HCEC 1CT (cell line): ENCODE results near the gene COG1.

Experiments
- DNase-seq: peaks from one replicate; pipeline ENCODE4 v3.0.0-alpha.2; 2017

Gene COG1

GRCh38 chr17:73201215-73202069 is 8.6 kb downstream of the COG1 start:
- no peak for DNase-seq

DNA sequence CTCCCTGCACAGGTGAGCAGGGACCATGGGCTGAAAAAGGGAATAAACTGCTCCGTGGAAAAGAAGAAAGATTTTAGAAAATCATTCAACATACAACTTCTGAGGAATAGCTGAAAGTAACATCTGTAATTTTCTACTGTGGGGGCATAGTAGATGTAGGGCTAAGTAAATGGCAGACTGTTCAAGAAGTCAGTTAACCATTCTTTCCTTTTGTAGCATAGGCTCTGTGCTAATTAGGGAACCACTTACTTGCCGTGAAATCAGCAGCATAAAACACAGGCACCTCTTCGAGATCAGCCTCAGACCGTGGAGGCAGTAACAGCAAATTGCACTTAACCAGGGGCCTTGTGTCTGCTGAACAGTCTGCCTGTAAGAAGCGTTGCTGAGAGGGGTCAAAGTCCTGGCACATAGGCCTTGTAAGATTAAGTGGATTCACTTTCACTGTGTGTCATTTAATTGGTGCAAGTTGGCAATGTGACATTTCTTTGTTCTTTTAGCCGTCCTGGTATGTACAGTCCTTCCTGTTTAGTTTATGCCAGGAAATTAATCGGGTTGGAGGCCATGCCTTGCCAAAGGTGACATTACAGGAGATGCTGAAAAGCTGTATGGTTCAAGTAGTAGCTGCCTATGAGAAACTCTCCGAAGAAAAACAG is 10.4 kb downstream of the COG1 start:
- DNase-seq = no peak

- DNase-seq = no peak
Observed at GRCh38 chr17:73203788-73204479, 11.1 kb downstream of the COG1 start.

DNA sequence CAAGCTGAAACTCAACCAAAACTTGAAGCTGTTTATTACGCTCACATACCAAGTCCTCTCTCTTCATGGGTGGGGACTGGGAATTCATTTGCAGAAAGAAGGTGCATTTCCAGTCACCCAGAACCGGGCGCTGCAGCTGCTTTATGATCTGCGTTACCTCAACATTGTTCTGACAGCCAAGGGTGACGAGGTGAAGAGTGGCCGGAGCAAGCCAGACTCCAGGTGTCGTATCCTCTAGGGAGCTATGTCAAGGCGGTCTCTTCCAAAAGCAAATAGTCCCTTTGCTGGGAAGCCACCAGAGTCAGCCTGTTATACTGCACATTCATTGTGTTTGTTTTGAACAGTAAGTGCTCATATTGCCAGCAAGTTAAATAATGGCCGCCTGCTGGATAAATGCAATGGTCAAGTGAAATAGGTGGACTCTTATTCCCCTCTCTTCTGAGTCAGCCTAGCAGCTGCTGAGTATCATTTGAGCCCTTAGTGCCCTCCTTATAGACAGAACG is 12.7 kb downstream of the COG1 start:
- DNase-seq = no peak

- no peak for DNase-seq
Observed at GRCh38 chr17:73208139-73208827, 15.4 kb downstream of the COG1 start.

DNA sequence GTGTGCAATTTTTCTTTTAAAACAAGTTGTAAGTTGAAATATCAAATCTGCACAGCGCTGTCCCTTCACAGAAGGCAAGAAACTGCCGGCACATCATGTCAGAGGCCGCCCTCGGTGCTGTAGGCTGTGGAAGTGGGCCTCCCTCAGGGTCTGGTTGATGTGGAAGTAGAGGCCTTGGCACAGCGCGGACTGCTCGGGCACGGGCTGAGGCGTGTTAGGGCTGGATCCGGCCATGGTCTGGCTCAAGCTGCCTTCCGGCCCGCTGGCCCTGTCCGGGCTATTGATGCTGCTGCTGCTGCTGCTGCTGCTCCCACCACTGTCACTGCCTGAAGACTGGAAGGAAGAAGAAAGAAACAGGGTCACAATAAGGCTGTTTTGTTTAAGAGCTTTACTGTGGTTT is 16.6 kb downstream of the COG1 start:
- DNase-seq = no peak

DNA sequence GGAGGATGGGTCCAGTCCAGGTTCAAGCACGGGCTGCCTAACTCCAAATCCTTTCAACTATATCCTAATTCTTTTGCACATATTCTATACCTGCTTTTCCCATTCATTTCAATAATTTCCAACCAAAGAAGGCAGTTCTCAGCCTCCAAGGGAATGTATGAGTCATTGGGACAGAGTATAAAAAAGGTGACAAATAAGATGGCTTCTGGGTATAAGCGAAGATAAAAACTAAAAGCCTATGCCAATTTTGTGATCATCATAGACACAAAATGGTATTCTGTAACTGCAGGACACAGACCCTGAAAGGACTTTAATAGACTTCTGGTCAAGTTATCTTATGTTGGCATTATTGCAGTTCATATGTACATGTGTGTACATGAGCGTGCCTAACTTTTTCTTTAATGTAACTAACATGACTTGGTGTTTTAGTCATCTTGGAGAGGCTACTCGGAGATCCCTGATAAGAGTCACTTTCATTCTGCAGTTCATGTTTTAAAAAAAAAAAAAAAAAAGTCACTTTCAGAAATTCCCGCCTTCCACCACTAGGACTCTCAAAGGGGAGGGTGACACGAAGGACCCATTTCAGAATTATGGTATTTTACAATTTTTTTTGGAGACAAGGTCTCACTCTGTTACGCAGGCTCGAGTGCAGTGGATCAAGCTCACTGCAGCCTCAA is 17.3 kb downstream of the COG1 start:
- no peak for DNase-seq

GRCh38 chr17:73211745-73212144 is 18.9 kb downstream of the COG1 start:
- no peak for DNase-seq

GRCh38 chr17:73214008-73214407 is 21.2 kb downstream of the COG1 start:
- DNase-seq = no peak

GRCh38 chr17:73214851-73215250 is 22.0 kb downstream of the COG1 start:
- DNase-seq = no peak

GRCh38 chr17:73215447-73215846 is 22.6 kb downstream of the COG1 start:
- DNase-seq = no peak

GRCh38 chr17:73223626-73224230 is 30.9 kb downstream of the COG1 start:
- DNase-seq = no peak

DNA sequence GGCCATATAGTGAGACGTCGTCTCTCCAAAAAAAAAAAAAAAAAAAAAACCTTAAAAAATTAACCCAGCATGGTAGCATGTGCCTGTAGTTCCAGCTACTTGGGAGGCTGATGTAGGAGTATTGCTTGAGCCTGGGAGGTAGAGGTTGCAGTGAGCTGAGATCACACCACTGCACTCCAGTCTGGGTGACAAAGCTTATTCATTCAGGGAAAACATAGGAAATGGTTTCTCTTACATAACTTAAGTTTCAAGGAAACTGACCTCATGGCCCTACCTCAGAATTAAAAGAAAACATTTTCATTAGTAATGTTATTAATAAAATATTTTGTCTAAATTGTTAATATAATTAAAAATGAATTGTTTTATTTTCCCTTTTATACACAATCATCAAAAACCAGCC is 31.4 kb downstream of the COG1 start:
- no peak for DNase-seq

- no peak for DNase-seq
Observed at GRCh38 chr17:73224663-73225305, 31.9 kb downstream of the COG1 start.

DNA sequence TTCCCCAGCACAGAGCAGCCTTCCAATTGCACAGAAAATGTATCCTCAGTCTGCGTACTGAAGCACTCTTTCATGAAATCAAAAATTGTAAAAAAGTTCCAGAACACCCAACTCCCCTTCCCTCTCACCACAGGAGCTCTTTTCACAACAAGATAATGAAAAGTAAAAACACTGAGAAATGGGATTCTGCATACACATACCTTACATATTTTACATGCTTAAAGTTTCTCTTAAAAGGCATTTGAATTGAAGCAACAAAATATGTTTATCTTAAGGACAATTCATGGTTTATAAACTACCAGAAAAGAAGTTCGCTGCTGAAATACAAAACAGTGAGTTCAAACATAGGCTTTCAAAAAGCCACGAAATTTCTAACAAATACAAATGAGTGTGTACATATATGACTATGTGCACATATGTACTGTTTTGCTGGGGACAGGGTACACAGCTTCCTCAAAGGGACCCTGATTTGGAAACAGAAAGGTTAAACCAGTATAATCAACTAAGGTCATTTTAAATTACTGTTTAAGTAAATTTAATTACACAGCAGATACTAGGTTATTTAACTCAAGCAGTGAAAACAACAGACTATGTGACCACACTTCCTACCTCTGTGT is 33.8 kb downstream of the COG1 start:
- DNase-seq = peak; percentile 23

DNA sequence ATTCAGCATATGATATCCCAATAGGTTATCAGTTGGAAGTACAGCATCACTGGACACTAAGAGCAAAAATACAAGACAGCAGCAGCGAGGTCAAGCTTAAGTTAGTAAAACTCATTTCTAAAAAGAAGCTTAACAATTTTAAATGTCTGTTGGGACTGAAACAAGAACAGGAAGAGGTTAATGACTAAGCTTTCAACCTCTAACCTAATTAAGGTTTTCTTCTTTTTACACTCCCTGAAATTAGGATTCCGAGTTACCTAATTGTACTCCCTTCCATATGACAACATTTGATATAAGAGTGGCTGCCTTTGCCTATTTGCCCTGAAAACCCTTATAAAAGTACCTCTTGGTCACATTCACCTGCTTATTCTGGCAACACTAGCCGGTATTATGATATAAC is 34.5 kb downstream of the COG1 start:
- no peak for DNase-seq

DNA sequence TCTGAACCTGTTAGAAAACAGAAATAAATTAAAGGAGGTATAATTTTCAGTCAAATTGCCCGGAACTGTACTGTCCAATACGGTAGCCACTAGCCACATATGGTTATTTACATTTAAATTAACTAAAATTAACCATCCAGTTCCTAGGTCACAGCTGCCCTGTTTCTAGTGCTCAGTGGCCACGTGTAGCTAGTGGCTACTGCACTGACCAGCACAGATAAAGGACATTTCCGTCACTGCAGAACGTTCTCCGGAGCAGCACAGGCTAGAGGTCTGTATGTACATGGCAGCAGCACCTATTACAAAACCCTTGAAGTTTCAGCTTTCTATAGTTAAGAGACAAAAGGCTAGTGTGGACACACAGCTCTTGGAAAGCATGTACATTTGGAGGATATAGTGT is 35.1 kb downstream of the COG1 start:
- DNase-seq = no peak

GRCh38 chr17:73228748-73229236 is 35.9 kb downstream of the COG1 start:
- DNase-seq = peak; percentile 89

DNA sequence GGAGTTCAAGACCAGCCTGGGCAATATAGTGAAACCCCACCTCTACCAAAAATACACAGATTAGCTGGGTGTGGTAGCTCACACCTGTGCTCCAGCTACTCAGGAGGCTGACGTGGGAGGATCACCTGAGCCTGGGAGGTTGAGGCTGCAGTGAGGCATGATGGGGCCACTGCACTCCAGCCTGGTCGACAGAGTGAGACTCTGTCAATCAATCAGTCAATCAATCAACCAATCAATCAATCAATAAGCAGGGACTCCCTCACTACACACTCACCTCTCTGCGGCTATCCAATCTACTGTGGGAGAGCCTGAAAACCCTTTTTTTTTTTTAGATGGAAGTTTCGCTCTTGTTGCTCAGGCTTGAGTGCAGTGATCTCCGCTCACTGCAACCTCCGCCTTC is 37.2 kb downstream of the COG1 start:
- DNase-seq = no peak

- peak; percentile 30 for DNase-seq
Observed at GRCh38 chr17:73231395-73231794, 38.5 kb downstream of the COG1 start.
